Measurements from ENCODE around the gene ZBTB40. TPM values are rescaled to one million over a fixed set of nuclear protein-coding genes. Genes with fewer than 3 reads are reported as not detected.

Gene ZBTB40
- total and polyA plus RNA-seq, 9 of the 15 experiments (the other 6 are each of a cell fraction or from before 2014, with no cell fraction given) = 2.6 to 26.0 (median 18.8) TPM

DNA sequence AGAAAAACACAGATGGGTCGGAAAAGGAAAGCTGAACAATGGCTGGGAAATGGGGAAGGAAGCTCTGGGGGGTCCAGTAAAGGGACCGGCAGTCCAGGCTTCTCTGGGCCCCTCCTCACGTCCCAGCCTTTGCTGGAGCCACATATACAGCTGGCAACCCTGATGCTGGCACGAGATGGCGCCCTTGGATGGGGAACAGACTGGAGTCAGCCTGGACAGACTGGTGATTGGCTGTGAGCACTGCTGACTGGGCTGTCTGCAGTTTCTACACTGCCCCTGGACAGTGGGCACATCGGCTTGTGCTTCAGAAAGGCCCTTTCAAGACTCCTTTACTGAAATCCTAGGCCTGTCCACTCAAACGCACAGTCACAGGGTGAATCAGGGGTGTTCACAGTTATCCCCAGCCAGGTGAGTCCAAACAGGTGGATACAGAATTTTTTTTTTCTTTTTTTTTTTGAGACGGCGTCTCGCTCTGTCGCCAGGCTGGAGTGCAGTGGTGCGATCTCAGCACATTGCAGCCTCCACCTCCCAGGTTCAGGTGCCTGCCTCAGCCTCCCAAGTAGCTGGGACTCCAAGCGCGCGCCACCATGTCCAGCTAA, 31.1 kb upstream of the ZBTB40 start (continued):
- TF ChIP-seq C11orf30 (IDR thresholded peaks at IDR 0.05; ENCODE audit: low read depth) (0 out of 2 replicates have a peak, but pooled peaks have one; percentile 35), PRPF4 (IDR thresholded peaks at IDR 0.05; ENCODE audit: insufficient read depth, low read depth, low read length, poor library complexity, severe bottlenecking) (no peak), SP1 (CRISPR knock-in tag; IDR thresholded peaks at IDR 0.05) (no peak), ETV5 (CRISPR knock-in tag; IDR thresholded peaks at IDR 0.05; ENCODE audit: low read depth) (no peak), TAF7 (tag; IDR thresholded peaks at IDR 0.05) (no peak), SIN3A (IDR thresholded peaks at IDR 0.05; ENCODE audit: borderline replicate concordance in 2 of 2, control insufficient read depth in 1 of 2, low read depth in 2 of 2, low read length in 2 of 2) (no peak), PPARD (CRISPR knock-in tag; IDR thresholded peaks at IDR 0.05) (no peak), CREB1 (IDR thresholded peaks at IDR 0.05) (no peak), CREB1 (CRISPR knock-in tag; IDR thresholded peaks at IDR 0.05) (no peak), KAT7 (CRISPR knock-in tag; IDR thresholded peaks at IDR 0.05; ENCODE audit: borderline replicate concordance) (no peak), TCF7 (IDR thresholded peaks at IDR 0.05; ENCODE audit: borderline replicate concordance) (no peak), SRSF9 (IDR thresholded peaks at IDR 0.05; ENCODE audit: borderline replicate concordance, low read depth, low read length) (no peak), IFI16 (CRISPR knock-in tag; IDR thresholded peaks at IDR 0.05) (no peak), STAT5B (CRISPR knock-in tag; IDR thresholded peaks at IDR 0.05) (no peak), CHD1 (IDR thresholded peaks at IDR 0.05; ENCODE audit: low read length) (no peak), ZNF41 (CRISPR knock-in tag; conservative IDR thresholded peaks at IDR 0.05) (no peak), ZC3H8 (IDR thresholded peaks at IDR 0.05) (no peak), HMG20A (CRISPR knock-in tag; conservative IDR thresholded peaks at IDR 0.05) (no peak), SMARCE1 (IDR thresholded peaks at IDR 0.05) (no peak), ZNF140 (CRISPR knock-in tag; IDR thresholded peaks at IDR 0.05) (no peak), MAFK (IDR thresholded peaks at IDR 0.05; ENCODE audit: low read length) (peak; percentile 41), GATAD2A (IDR thresholded peaks at IDR 0.05) (no peak)
- TF ChIP-seq, protein P1, sequence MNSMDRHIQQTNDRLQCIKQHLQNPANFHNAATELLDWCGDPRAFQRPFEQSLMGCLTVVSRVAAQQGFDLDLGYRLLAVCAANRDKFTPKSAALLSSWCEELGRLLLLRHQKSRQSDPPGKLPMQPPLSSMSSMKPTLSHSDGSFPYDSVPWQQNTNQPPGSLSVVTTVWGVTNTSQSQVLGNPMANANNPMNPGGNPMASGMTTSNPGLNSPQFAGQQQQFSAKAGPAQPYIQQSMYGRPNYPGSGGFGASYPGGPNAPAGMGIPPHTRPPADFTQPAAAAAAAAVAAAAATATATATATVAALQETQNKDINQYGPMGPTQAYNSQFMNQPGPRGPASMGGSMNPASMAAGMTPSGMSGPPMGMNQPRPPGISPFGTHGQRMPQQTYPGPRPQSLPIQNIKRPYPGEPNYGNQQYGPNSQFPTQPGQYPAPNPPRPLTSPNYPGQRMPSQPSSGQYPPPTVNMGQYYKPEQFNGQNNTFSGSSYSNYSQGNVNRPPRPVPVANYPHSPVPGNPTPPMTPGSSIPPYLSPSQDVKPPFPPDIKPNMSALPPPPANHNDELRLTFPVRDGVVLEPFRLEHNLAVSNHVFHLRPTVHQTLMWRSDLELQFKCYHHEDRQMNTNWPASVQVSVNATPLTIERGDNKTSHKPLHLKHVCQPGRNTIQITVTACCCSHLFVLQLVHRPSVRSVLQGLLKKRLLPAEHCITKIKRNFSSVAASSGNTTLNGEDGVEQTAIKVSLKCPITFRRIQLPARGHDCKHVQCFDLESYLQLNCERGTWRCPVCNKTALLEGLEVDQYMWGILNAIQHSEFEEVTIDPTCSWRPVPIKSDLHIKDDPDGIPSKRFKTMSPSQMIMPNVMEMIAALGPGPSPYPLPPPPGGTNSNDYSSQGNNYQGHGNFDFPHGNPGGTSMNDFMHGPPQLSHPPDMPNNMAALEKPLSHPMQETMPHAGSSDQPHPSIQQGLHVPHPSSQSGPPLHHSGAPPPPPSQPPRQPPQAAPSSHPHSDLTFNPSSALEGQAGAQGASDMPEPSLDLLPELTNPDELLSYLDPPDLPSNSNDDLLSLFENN (IDR thresholded peaks at IDR 0.05; ENCODE audit: low read depth in 2 of 2, low read length in 2 of 2) = no peak
- TF ChIP-seq, protein P2, sequence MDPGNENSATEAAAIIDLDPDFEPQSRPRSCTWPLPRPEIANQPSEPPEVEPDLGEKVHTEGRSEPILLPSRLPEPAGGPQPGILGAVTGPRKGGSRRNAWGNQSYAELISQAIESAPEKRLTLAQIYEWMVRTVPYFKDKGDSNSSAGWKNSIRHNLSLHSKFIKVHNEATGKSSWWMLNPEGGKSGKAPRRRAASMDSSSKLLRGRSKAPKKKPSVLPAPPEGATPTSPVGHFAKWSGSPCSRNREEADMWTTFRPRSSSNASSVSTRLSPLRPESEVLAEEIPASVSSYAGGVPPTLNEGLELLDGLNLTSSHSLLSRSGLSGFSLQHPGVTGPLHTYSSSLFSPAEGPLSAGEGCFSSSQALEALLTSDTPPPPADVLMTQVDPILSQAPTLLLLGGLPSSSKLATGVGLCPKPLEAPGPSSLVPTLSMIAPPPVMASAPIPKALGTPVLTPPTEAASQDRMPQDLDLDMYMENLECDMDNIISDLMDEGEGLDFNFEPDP (CRISPR knock-in tag; IDR thresholded peaks at IDR 0.05) = no peak
- TF ChIP-seq, protein P3, sequence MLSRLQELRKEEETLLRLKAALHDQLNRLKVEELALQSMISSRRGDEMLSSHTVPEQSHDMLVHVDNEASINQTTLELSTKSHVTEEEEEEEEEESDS (CRISPR knock-in tag; IDR thresholded peaks at IDR 0.05) = no peak

Data from K562 (cell line).